ENCODE measurements around the gene TMEM11. TPM values are rescaled to one million over a fixed set of nuclear protein-coding genes. Genes with fewer than 3 reads are reported as not detected.

Gene TMEM11
- total and polyA plus RNA-seq, 2 of the 8 experiments (the other 6 are each of a cell fraction or from before 2014, with no cell fraction given), result 33.3 to 90.4 TPM

DNA sequence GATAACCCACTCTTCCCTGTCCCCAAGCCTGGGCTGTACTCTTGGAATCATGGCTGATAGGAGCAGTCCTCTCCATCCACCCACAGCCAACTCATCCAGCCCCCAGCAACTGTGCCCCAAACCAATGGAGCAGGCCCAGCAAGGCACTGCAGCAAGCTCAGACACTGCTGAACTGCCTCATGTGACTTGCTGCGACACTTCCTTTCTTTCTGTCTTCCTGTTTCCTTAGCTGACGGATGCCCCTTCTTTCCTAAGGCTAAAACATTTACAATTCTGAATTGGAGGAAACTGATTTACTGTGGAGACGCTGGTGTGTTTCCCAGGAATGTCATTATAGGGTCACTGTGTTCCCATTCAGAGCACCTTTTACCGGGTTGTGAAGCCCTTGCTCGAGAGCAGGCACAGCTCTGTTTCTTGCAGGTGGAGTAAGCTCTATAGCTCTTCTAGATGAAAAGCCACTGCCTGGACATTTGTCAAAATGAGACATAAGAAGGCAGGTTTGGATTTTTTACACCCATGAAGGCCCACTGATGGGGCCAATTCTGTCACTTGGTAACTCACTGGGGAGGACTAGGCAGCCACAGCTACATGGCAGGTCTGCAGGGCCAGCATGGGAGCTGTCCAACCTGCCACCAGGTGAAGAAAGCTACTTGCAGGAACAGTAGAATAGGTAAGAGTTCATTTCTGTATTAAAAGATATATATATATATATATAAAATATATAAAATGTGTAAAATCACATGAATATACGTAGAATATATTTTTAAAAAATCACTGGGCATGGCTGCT lies 27.4 kb downstream of the TMEM11 start:
- POLR2A ChIA-PET (ENCODE audit: partially characterized antibody), result interaction anchor here (2.4 kb wide), 1 partner anchor 9 kb away, joined by 9 read pairs; no protein-coding TSS in a partner anchor
- DNase-seq (ENCODE audit: low read depth in 1 of 2, low spot score in 2 of 2) (no peak), FAIRE-seq (no peak)
- Histone ChIP-seq H3K4me3 (ENCODE audit: extremely low read depth in 1 of 4, insufficient read depth in 2 of 4, low read depth in 3 of 4, low read length in 4 of 4) (no peak overlapping the region), H3K9me3 (ENCODE audit: insufficient read depth in 2 of 2, low read depth in 1 of 2, low read length in 1 of 2) (no peaks in the 10 kb centered on the region), H2BK120ac (replicated peaks; ENCODE audit: low read depth, low read length) (no peak overlapping the region), H4K91ac (replicated peaks; ENCODE audit: insufficient read length, low read length) (no peak overlapping the region), H2BK12ac (ENCODE audit: low read depth, low read length) (no peak overlapping the region), H2BK5ac (ENCODE audit: low read depth, low read length) (no peak overlapping the region), H3K18ac (ENCODE audit: extremely low read depth, low read length) (no peak overlapping the region), H3K79me2 (ENCODE audit: control insufficient read depth in 1 of 2, insufficient read depth in 2 of 2, low read length in 2 of 2) (no peaks in the 10 kb centered on the region), H4K20me1 (replicated peaks in 1 of 2; ENCODE audit: control insufficient read depth in 1 of 2, insufficient read depth in 2 of 2, low read length in 2 of 2) (no peaks in the 10 kb centered on the region), H3K23ac (ENCODE audit: insufficient read length) (no peak overlapping the region), H3K79me1 (ENCODE audit: low read depth, low read length) (no peaks in the 10 kb centered on the region), H3K4ac (replicated peaks; ENCODE audit: insufficient read length, low read depth, low read length) (no peak overlapping the region), H3K4me1 (replicated peaks in 1 of 4; ENCODE audit: control insufficient read depth in 3 of 4, insufficient read depth in 4 of 4, low read length in 3 of 4) (no peaks in the 10 kb centered on the region), H3K36me3 (ENCODE audit: control insufficient read depth in 2 of 4, insufficient read depth in 4 of 4, low read length in 3 of 4) (peaks cover 0 to 3% (median 0%) of the 10 kb centered on the region in 4 experiments; a peak in 2 of 8 replicates), H3K14ac (ENCODE audit: insufficient read length) (no peak overlapping the region), H4K8ac (ENCODE audit: extremely low read depth, insufficient read depth, low read length) (no peak overlapping the region), H2AFZ (ENCODE audit: low read length) (no peak overlapping the region), H2AK5ac (ENCODE audit: low read depth, low read length) (no peak overlapping the region), H3K27me3 (replicated peaks in 1 of 4; ENCODE audit: control insufficient read depth in 3 of 4, extremely low read depth in 1 of 4, insufficient read depth in 3 of 4, low read length in 3 of 4) (no peaks in the 10 kb centered on the region), H2BK15ac (ENCODE audit: low read length) (no peak overlapping the region), H3K23me2 (ENCODE audit: low read depth, low read length) (no peaks in the 10 kb centered on the region), H2BK20ac (ENCODE audit: low read length) (no peak overlapping the region), H3K4me2 (ENCODE audit: insufficient read depth in 1 of 2, low read depth in 2 of 2, low read length in 2 of 2) (no peak overlapping the region), H3K9ac (replicated peaks in 1 of 4; ENCODE audit: extremely low read depth in 1 of 4, low read depth in 3 of 4, low read length in 3 of 4) (no peak overlapping the region), H4K5ac (ENCODE audit: insufficient read length, low read depth, low read length) (no peak overlapping the region), H3K27ac (ENCODE audit: low read depth, low read length) (no peak overlapping the region), H3K56ac (replicated peaks; ENCODE audit: insufficient read length, low read depth, low read length) (no peak overlapping the region)
- WGBS, 2 experiments (ENCODE audit: extremely low coverage in 1 of 2, insufficient coverage in 1 of 2, insufficient read length in 1 of 2, insufficient replicate concordance in 2 of 2, low coverage in 1 of 2, low lambda C conversion rate in 2 of 2, missing lambda C conversion rate in 1 of 2), result 91% methylated on average over 6 of the region's 6 CpGs; no CpG with 5 or more reads in 1 of the 2 experiments
- CTCF ChIA-PET (ENCODE audit: partially characterized antibody), result interaction anchor here (0.7 to 2.3 kb wide), 5 partner anchors 9 to 67 kb away, joined by 3 to 7 read pairs (median 5); no protein-coding TSS in a partner anchor
- TF ChIP-seq POU5F1 (IDR thresholded peaks at IDR 0.05; ENCODE audit: low read depth, low read length) (no peak), RFX5 (IDR thresholded peaks at IDR 0.05; ENCODE audit: borderline replicate concordance, low read depth, low read length) (no peak), FOSL1 (IDR thresholded peaks at IDR 0.05; ENCODE audit: insufficient read depth, low read depth, low read length) (no peak), CTBP2 (IDR thresholded peaks at IDR 0.05; ENCODE audit: borderline replicate concordance, insufficient read depth, insufficient read length, low read length) (no peak), NRF1 (IDR thresholded peaks at IDR 0.05; ENCODE audit: low read depth, low read length) (no peak), EP300 (IDR thresholded peaks at IDR 0.05; ENCODE audit: borderline replicate concordance in 1 of 2, low read depth in 2 of 2, low read length in 2 of 2) (no peak), MAX (IDR thresholded peaks at IDR 0.05) (no peak), SIX5 (IDR thresholded peaks at IDR 0.05; ENCODE audit: low read depth, low read length) (no peak), CHD2 (IDR thresholded peaks at IDR 0.05; ENCODE audit: low read length) (no peak), SIRT6 (IDR thresholded peaks at IDR 0.05; ENCODE audit: low read length) (no peak)
- TF ChIP-seq, protein P1, sequence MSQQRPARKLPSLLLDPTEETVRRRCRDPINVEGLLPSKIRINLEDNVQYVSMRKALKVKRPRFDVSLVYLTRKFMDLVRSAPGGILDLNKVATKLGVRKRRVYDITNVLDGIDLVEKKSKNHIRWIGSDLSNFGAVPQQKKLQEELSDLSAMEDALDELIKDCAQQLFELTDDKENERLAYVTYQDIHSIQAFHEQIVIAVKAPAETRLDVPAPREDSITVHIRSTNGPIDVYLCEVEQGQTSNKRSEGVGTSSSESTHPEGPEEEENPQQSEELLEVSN (IDR thresholded peaks at IDR 0.05), result no peak

Data from H1 (cell line).